K562 (cell line): Measurements from ENCODE around the gene RNASEH2A. TPM values are rescaled to one million over a fixed set of nuclear protein-coding genes. Genes with fewer than 3 reads are reported as not detected.

Source experiments
- ILF3 ChIP-seq: fragments of 450-650 bp; IDR thresholded peaks from 2 replicates; pipeline ENCODE4 v1.6.1; 2018; ENCODE audit warnings: antibody characterized with exemption, mild to moderate bottlenecking, moderate library complexity, borderline replicate concordance
- IRF2 ChIP-seq: sonication (generic); formaldehyde crosslinking; IDR thresholded peaks from 2 replicates; pipeline ENCODE4 v1.8.1; 2022; ENCODE audit warnings: mild to moderate bottlenecking, missing genetic modification reagents
- KAT8 ChIP-seq: fragments of 450-650 bp; IDR thresholded peaks from 2 replicates; pipeline ENCODE4 v1.6.1; 2016; ENCODE audit warnings: low read depth, mild to moderate bottlenecking
- NFE2 ChIP-seq: IDR thresholded peaks from 2 replicates; pipeline ENCODE4 v1.6.1; 2014; ENCODE audit warnings: antibody characterized with exemption, low read depth
- PCBP1 ChIP-seq: fragments of 200-400 bp; formaldehyde crosslinking; IDR thresholded peaks from 2 replicates; pipeline ENCODE4 v1.6.1; 2018; ENCODE audit warnings: mild to moderate bottlenecking, low read depth, low read length; ENCODE audit not compliant: poor library complexity, severe bottlenecking
- POLR2A ChIP-seq: fragments of 450-650 bp; conservative IDR thresholded peaks from 2 replicates; pipeline ENCODE4 v1.6.1; 2016
- RAD51 ChIP-seq: fragments of 450-650 bp; IDR thresholded peaks from 2 replicates; pipeline ENCODE4 v1.7.1; 2016; ENCODE audit warnings: low read depth, mild to moderate bottlenecking, borderline replicate concordance
- ZNF282 ChIP-seq: sonication (generic); formaldehyde crosslinking; IDR thresholded peaks from 2 replicates; pipeline ENCODE4 v1.8.1; 2023; ENCODE audit warnings: missing genetic modification reagents
- ZNF764 ChIP-seq: fragments of 250-450 bp; sonication (Bioruptor Pico); IDR thresholded peaks from 2 replicates; pipeline ENCODE4 v1.4.0; 2020; ENCODE audit warnings: low read depth, mild to moderate bottlenecking, moderate library complexity
- polyA plus RNA-seq, 8 experiments: library from polyadenylated mRNA; depleted of rRNA in 4 of 8; stranded (reverse) in 5 of 8; unstranded in 3 of 8; fragments of >200 nt; fragmentation: Nextera tagmentation in 2 of 8; fragmentation: Illumina TruSeq in 1 of 8; extraction: Ambion mirVana in 2 of 8; extraction: Trizol in 1 of 8; gene quantifications; 2 replicates each; pipeline versions ENCODE4 v1.2.1 to v1.2.3, GENCODE V29; 2011 to 2014; ENCODE audit warnings: inconsistent platforms in 1 of 8, missing spikeins in 1 of 8
- total RNA-seq, 7 experiments: library from RNA; depleted of rRNA in 6 of 7; stranded (reverse); fragments of >200 nt in 6 of 7; fragmentation: Illumina TruSeq in 2 of 7; extraction: Trizol in 2 of 7; gene quantifications; 2 replicates each; pipeline versions ENCODE4 v1.2.1 to v1.2.3, GENCODE V29; 2011 to 2021; ENCODE audit warnings: low replicate concordance in 1 of 7
- TF ChIP-seq, protein P1 (sequence below): fragments of 450-650 bp; IDR thresholded peaks from 2 replicates; pipeline ENCODE4 v1.6.1; 2017; ENCODE audit warnings: antibody characterized with exemption, mild to moderate bottlenecking
- TF ChIP-seq, protein P2 (sequence below): fragments of 250-450 bp; sonication (Bioruptor Pico); IDR thresholded peaks from 2 replicates; pipeline ENCODE4 v1.4.0; 2020
- TF ChIP-seq, protein P3 (sequence below): sonication (generic); formaldehyde crosslinking; IDR thresholded peaks from 2 replicates; pipeline ENCODE4 v1.8.1; 2023; ENCODE audit warnings: mild to moderate bottlenecking, missing genetic modification reagents

Gene RNASEH2A
- total and polyA plus RNA-seq, 9 of the 15 experiments (the other 6 are each of a cell fraction or from before 2014, with no cell fraction given) = 22.3 to 78.0 (median 61.7) TPM

DNA sequence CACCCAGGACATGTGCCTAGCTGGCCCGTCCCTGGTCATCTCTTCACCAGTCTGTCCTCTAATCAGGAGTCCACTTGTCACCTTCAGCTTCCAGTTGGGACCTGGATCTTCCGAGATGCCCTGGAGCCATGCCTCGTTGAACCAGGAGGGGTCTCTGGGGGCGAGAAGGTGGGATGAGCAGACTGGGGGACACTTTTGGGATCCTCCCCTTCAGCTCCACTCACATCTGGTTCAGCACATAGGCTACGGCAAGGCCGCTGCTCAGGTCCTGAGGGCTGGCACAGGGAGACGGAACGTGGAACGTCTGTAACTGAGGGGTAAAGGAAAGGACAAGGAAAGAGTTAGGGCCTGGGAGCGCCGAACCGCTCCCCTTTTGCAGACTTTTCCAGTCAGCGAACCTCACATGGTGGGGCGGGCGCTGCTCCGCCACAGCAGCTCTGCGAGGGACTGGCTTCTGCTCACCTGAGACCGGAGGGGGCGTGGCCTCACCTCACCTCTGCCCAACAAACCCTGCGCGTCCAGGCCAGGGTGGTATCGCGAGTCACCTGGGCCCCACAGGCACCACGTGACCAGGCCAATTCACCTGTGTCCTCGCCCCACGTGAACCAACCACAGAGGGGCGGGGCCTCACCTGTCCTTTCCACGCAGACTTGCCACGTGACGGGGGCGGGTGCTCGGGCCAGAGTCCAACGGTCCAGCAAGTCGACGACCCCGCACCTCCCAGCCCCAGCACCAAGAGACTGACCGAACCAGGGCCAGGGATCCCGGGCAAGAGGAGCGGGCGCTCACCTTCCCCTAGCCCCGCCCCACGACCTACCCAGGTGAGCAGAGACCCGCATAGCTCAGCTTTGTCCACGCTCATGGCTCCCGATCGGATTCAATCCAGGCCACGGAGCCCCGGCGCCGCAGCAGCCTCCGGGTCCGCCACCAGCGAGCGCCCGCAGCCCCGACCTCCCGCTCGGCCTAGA, 31.5 kb upstream of the RNASEH2A start, which contains the start of gene HOOK2 (continued):
- TF ChIP-seq, protein P1, sequence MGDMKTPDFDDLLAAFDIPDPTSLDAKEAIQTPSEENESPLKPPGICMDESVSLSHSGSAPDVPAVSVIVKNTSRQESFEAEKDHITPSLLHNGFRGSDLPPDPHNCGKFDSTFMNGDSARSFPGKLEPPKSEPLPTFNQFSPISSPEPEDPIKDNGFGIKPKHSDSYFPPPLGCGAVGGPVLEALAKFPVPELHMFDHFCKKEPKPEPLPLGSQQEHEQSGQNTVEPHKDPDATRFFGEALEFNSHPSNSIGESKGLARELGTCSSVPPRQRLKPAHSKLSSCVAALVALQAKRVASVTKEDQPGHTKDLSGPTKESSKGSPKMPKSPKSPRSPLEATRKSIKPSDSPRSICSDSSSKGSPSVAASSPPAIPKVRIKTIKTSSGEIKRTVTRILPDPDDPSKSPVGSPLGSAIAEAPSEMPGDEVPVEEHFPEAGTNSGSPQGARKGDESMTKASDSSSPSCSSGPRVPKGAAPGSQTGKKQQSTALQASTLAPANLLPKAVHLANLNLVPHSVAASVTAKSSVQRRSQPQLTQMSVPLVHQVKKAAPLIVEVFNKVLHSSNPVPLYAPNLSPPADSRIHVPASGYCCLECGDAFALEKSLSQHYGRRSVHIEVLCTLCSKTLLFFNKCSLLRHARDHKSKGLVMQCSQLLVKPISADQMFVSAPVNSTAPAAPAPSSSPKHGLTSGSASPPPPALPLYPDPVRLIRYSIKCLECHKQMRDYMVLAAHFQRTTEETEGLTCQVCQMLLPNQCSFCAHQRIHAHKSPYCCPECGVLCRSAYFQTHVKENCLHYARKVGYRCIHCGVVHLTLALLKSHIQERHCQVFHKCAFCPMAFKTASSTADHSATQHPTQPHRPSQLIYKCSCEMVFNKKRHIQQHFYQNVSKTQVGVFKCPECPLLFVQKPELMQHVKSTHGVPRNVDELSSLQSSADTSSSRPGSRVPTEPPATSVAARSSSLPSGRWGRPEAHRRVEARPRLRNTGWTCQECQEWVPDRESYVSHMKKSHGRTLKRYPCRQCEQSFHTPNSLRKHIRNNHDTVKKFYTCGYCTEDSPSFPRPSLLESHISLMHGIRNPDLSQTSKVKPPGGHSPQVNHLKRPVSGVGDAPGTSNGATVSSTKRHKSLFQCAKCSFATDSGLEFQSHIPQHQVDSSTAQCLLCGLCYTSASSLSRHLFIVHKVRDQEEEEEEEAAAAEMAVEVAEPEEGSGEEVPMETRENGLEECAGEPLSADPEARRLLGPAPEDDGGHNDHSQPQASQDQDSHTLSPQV = no peak
- no peak for TF ChIP-seq ZNF764
- TF ChIP-seq, protein P2, sequence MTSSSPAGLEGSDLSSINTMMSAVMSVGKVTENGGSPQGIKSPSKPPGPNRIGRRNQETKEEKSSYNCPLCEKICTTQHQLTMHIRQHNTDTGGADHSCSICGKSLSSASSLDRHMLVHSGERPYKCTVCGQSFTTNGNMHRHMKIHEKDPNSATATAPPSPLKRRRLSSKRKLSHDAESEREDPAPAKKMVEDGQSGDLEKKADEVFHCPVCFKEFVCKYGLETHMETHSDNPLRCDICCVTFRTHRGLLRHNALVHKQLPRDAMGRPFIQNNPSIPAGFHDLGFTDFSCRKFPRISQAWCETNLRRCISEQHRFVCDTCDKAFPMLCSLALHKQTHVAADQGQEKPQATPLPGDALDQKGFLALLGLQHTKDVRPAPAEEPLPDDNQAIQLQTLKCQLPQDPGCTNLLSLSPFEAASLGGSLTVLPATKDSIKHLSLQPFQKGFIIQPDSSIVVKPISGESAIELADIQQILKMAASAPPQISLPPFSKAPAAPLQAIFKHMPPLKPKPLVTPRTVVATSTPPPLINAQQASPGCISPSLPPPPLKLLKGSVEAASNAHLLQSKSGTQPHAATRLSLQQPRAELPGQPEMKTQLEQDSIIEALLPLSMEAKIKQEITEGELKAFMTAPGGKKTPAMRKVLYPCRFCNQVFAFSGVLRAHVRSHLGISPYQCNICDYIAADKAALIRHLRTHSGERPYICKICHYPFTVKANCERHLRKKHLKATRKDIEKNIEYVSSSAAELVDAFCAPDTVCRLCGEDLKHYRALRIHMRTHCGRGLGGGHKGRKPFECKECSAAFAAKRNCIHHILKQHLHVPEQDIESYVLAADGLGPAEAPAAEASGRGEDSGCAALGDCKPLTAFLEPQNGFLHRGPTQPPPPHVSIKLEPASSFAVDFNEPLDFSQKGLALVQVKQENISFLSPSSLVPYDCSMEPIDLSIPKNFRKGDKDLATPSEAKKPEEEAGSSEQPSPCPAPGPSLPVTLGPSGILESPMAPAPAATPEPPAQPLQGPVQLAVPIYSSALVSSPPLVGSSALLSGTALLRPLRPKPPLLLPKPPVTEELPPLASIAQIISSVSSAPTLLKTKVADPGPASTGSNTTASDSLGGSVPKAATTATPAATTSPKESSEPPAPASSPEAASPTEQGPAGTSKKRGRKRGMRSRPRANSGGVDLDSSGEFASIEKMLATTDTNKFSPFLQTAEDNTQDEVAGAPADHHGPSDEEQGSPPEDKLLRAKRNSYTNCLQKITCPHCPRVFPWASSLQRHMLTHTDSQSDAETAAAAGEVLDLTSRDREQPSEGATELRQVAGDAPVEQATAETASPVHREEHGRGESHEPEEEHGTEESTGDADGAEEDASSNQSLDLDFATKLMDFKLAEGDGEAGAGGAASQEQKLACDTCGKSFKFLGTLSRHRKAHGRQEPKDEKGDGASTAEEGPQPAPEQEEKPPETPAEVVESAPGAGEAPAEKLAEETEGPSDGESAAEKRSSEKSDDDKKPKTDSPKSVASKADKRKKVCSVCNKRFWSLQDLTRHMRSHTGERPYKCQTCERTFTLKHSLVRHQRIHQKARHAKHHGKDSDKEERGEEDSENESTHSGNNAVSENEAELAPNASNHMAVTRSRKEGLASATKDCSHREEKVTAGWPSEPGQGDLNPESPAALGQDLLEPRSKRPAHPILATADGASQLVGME (CRISPR knock-in tag) = 0 out of 2 replicates have a peak, but pooled peaks have one; percentile 42
- no peak for TF ChIP-seq ILF3
- 0 out of 2 replicates have a peak, but pooled peaks have one; percentile 49 for TF ChIP-seq ZNF282
- TF ChIP-seq IRF2 (CRISPR knock-in tag) = peak; percentile 70; the same call in 1 of the 2 replicates
- no peak for TF ChIP-seq KAT8
- TF ChIP-seq, protein P3, sequence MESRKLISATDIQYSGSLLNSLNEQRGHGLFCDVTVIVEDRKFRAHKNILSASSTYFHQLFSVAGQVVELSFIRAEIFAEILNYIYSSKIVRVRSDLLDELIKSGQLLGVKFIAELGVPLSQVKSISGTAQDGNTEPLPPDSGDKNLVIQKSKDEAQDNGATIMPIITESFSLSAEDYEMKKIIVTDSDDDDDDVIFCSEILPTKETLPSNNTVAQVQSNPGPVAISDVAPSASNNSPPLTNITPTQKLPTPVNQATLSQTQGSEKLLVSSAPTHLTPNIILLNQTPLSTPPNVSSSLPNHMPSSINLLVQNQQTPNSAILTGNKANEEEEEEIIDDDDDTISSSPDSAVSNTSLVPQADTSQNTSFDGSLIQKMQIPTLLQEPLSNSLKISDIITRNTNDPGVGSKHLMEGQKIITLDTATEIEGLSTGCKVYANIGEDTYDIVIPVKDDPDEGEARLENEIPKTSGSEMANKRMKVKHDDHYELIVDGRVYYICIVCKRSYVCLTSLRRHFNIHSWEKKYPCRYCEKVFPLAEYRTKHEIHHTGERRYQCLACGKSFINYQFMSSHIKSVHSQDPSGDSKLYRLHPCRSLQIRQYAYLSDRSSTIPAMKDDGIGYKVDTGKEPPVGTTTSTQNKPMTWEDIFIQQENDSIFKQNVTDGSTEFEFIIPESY = peak; percentile 74
- TF ChIP-seq NFE2 = no peak
- TF ChIP-seq RAD51 = peak; percentile 90
- TF ChIP-seq POLR2A = peak; percentile 62; the same call in 1 of the 2 replicates
- TF ChIP-seq PCBP1 = peak; percentile 30
